Kidney capillary endothelial cell (primary cell): Measurements from ENCODE around the gene UPK3A.

Source experiments
- DNase-seq: peaks from one replicate; pipeline ENCODE4 v3.0.0-alpha.2; 2018; ENCODE audit warnings: low spot score

UPK3A gene

DNA sequence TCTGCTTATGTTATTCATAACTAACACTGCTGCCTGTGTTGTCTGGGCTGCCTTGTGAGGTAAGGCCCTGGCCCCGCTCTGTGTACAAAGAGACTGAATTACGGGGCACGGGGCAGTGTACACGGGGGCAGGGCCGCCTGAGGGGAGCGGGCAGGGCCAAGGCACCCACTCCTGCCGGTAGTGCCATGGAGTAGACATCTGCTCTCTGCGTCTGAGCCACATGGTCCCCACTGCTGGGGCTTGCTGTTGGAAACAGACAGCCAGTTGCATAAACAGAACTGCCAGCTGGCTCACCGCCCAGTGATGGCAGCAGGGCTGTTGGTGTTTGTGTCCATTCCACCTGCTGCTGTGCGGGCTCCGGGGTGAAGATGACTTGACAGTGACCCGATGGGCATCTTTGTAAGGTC, 44.8 kb downstream of the UPK3A start:
- DNase-seq: no peak

DNA sequence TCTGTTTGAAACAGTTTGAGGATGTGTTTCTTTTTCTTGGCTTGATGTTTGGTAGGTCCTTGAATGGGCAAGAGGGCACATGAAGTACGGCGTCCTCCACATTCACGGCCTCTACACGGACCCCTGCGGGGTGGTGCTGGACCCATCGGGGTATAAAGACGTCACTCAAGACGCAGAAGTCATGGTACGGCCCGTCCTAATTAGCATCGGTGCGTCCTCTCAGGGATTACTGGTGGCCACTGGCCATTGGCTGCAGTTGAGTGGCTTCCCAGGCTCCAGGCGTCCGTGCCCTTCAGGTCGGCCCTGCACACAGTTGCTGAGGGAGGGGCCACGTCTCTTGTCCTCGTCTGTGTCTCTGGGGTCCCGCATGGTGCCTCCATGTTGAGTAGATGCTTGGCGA, 45.8 kb downstream of the UPK3A start:
- no peak for DNase-seq

DNA sequence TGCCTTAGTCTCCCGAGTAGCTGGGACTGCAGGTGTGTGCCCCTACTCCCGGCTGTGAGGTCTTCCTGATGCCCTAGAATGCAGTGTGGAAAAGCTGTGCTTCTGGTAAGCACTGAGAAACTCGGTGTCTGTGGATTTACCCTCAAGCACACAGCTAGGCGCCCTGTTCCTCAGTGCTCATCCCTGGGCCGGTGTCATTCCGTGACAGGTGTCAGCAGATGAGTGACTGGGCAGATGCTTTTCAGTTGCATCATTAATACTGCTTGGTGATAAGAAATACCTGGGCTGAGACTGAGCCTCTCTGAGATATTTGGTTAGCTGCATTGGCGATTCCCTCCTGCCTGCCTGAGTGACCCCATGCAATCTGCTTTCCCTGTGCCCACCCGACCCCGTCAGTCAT, 46.7 kb downstream of the UPK3A start:
- DNase-seq: no peak

DNA sequence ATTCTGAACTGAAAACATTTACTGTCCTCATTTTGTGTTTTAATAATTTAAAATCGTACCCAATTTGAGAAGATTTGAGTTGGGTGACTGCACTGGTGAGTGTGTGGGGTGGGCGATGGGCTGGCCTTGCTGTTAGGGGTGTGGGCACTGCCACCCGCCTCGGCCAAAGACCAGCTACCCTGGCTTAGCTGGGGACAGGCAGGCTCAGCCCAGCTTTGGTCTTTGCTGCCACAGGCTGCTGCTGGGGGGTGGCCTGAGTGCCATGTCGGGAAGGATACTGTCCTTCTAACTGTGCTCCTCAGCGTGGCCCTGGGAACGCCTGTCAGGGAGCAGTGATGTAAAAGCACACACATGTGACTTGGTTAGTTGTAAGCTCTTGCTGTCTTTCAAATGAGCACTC, 47.3 kb downstream of the UPK3A start:
- no peak for DNase-seq

DNA sequence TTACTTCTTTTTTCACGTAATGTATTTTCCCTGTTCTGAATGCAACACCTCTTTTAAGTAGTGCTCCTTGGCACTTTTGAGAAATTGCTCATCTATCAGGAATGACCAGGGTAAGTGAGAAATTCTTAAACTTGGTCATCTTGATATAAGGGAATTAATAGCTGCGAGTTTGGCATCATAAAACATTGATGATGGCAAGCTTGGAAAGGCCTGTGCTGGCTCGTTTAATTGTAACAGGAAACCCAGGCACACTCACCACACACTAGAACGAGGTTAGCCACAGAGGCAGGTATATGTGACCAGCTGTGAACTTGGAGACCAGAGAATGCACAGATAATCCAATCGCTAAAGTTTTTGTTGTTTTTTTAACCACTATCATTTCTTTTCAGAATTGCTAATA, 49.3 kb downstream of the UPK3A start:
- no peak for DNase-seq

DNA sequence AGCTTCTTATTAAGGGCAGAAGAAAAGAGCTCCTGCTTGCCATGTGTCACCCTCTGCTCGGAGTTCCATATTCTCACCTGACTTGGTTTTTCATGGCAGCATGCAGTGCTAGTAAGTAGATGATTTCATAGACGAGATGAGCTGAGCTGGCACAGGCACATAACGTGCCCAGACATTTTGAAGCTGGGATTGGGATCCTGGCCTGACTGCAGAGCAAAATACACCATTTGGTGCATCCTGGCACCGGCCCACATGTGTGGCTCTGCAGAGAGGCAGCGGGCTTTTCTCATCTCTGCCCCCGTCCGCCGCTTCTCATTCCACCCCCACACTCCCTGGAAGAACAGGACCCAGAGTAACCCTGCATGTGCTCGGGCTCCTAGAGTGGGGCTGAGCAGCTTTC, 49.8 kb downstream of the UPK3A start:
- DNase-seq: no peak

DNA sequence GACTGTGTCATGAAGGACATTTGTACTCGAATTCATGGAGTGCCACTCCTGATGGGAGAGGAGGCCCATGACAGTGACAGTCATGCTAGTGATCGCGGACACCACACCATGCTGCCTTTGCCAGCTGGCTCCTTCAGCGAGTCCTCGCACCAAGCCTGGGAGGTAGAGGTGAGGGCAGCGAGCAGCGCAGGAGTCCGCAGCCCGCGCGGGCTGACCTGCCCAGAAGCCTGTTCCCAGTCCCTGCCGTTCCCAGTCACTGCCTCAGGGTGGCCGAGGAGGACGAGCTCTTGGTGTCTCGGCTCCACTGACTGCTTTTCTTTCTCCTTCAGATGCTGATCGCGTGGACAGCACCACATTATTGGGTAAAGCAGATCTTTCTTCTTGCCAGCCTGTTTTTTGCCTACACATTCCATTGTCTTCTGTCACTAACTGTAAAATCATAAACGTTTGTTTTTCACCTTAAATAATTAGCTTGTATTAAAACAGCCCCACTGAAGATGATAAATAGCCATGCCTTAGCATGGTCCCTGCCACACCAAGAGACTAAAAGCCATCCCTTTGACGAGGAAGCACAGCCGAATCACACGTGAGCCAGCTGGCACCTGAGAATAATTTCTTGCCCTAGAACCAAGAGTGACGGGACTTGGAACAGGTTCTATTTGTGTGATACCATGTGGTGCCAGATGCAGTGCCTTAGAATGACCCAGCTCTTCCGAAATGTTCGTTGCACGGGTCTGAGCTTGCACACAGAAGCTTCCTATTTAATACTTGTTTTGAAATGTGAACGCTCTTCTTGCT, 50.5 kb downstream of the UPK3A start:
- DNase-seq: no peak

DNA sequence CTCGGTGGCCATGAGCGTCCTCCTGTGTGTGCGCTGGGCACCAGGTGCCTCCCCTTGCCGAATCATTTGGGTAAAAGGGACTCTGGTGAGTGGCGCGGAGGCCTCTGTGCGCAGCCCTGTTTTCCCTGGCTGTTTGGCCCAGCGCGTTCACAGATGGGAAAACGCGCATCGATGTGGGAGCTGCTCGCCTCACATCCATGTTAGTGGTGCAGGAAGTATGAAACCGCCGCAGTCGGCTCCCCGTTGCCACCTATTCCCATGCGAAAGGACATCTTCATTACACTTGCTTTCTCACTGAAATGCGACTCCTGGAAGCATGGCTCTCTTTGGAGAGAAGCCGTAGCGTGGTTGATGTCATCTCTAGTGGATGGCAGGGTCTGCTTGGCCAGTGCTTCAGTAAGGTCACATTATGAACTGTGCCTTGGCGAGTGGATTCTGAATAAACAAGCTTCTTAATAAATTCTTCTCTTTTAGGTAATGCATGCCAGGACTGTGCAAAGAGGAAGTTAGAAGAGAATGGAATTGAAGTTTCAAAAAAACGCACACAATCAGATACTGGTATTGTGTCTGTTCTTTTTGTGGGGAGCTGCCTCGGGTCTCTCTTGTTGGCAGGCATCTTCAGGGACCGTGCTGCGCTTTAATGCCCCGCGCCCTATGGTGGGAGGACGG, 51.2 kb downstream of the UPK3A start:
- no peak for DNase-seq

DNA sequence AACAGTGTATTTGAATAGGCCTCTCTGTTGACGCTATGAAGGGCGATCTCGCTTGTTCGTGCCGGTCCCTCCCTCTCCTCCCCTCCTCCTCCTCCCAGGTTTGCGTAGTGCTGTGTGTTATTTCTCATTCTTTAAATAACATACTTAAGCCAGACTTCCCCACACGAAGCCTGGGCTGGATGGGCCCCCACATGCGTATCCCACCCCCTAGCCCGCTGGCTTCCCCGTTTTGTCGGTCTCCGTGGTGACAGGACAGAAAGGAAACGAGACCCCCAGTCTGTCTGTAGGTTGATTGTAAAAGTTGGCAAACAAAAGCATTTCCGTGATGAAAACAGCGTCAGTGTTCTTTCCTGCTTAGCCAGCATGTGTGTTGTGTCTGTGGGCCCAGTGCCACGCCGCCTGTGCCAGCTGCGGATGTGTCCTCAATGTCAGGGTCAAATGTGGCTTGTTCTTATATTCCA, 52.3 kb downstream of the UPK3A start:
- peak; percentile 89 for DNase-seq

DNA sequence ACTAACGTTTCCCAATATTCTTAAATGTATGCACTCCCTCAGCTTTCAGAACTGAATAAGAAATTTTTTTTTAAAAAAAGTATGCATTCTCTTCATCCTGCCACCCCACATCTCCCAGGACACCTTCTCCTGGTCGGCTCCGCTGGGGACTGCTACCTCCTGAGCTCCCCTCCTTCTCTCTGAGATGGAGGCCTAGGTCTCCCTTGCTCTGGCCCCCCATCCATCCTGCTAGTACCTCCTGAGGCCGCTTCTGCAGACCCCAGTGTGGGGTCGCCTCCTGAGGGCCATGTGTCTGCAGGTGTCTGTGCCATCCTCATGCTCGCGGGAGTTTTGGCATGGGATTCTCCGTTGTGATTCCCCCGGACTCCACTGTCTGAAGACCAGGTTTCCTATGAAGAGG, 52.8 kb downstream of the UPK3A start:
- DNase-seq: no peak

DNA sequence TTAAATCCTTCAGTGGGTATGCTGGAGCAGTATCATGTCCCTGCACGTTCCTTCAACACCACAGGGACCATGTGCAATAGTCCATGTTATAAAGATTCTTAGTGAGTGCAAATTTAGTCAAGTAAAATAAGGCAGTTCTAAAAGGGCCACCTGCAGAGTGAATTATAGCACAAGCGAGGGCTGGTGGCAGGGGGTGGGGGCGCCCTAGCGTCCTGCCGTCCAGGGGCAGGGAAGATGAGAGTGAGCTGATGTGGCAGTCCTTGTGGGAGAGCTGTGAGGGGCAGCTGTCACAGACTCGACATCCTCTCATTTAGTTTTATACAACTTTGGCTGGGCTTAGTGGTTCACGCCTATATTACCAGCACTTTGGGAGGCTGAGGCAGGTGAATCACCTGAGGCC, 54.0 kb downstream of the UPK3A start:
- DNase-seq: no peak

DNA sequence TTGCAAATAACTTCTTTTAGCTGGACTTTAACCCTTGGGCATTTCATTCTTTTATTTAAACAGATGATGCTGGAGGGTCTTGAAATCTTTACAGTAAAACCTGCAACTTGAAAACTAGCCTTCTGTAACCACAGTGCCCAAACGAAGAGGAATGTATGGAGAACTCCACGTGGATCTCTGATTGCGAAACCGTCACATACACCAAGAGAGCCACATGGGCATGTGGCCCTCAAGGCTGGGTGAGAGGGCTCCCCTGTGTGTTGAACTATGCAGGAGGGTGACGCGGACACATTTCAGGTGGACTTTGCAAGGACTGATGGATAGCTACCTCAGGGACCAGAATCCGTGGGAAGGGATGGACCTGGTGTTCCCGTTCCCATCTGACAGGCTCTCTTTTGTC, 55.6 kb downstream of the UPK3A start:
- DNase-seq: no peak

DNA sequence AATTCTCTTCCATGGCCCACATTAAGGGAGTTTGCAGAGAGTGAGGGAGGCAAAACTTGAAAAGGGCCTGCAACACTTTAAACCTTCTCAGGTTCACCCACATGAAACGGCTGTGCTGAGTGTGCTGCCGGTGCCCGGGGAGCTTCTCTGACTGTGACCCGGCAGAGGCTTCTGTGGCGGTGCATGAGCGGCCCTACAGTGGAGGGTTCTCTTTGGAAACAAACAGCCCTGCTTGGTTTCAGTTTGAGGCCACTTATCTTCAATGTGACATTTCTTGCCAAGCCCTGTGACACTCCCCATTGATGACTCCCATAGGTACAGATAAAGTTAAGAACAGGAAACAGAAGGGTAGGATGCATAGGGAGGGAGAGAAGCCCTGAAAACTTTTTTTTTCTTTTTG, 56.7 kb downstream of the UPK3A start:
- DNase-seq: no peak

DNA sequence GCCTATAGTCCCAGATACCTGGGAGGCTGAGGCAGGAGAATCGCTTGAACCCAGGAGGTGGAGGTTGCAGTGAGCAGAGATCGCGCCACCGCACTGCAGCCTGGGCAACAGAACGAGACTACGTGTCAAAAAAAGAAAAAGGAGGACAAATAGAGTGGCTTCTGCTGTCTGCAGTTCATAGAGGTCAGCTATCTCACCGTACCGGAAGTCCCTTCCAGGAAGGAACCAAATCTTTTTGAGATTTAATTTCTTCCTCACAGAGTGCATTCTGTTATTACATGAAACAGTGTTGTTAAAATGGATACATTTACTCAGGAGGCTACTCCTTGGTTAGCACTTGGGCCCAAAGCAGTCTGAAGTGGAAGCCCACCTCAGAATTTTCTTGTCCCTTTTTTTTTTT, 58.4 kb downstream of the UPK3A start:
- DNase-seq: no peak

DNA sequence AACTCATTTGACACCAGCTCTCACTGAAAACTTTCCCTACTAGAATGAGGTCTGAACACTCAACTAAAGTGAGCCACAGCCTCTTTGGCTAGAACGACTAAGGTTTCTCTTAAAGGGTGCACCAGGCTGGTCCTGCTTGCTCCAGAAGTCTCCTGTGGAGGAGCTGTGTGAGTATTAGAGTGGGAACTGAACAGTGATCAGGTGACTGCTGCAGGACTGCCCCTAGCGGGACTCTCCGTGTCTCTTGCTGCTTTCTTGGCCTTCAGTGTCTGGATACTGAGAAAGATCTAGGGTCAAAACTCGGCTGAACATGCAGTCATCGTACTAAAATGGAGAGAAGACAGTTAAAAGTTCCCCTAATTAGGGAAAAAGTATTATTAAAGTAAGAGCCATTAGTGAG, 59.6 kb downstream of the UPK3A start:
- DNase-seq: no peak
